ENCODE results near the gene BMP5.

The BMP5 gene

GRCh38 chr6:55882718-55883569 lies 7.6 kb upstream of the BMP5 start:
- DNase-seq (ENCODE audit: low read depth, low spot score): no peak
- H3K4me3 ChIP-seq (ENCODE audit: low read length): no peak overlapping the region

- H3K4me3 ChIP-seq (ENCODE audit: low read length): no peak overlapping the region
- DNase-seq (ENCODE audit: low read depth, low spot score): no peak
Measured at GRCh38 chr6:55877283-55877682, 1.9 kb upstream of the BMP5 start.

- no peak for DNase-seq (ENCODE audit: low read depth, low spot score)
- H3K4me3 ChIP-seq (ENCODE audit: low read length): no peak overlapping the region
Measured at GRCh38 chr6:55874316-55874715, 1.1 kb downstream of the BMP5 start.

- DNase-seq (ENCODE audit: low read depth, low spot score): no peak
- no peak overlapping the region for H3K4me3 ChIP-seq (ENCODE audit: low read length)
Measured at GRCh38 chr6:55872866-55873265, 2.5 kb downstream of the BMP5 start.

- no peak overlapping the region for H3K4me3 ChIP-seq (ENCODE audit: low read length)
- DNase-seq (ENCODE audit: low read depth, low spot score): no peak
Measured at GRCh38 chr6:55870181-55870813, 5.1 kb downstream of the BMP5 start.

GRCh38 chr6:55869674-55870073 lies 5.7 kb downstream of the BMP5 start:
- H3K4me3 ChIP-seq (ENCODE audit: low read length): no peak overlapping the region
- no peak for DNase-seq (ENCODE audit: low read depth, low spot score)

- no peak for DNase-seq (ENCODE audit: low read depth, low spot score)
- H3K4me3 ChIP-seq (ENCODE audit: low read length): no peak overlapping the region
Measured at GRCh38 chr6:55868771-55869479, 6.5 kb downstream of the BMP5 start.

GRCh38 chr6:55868176-55868575 lies 7.2 kb downstream of the BMP5 start:
- H3K4me3 ChIP-seq (ENCODE audit: low read length): no peak overlapping the region
- no peak for DNase-seq (ENCODE audit: low read depth, low spot score)

- H3K4me3 ChIP-seq (ENCODE audit: low read length): no peak overlapping the region
- DNase-seq (ENCODE audit: low read depth, low spot score): no peak
Measured at GRCh38 chr6:55866128-55866527, 9.3 kb downstream of the BMP5 start.

- H3K4me3 ChIP-seq (ENCODE audit: low read length): no peak overlapping the region
Measured at GRCh38 chr6:55853008-55854001, 22.1 kb downstream of the BMP5 start.

GRCh38 chr6:55841341-55841740 lies 34.0 kb downstream of the BMP5 start:
- no peak for DNase-seq (ENCODE audit: low read depth, low spot score)
- H3K4me3 ChIP-seq (ENCODE audit: low read length): no peak overlapping the region

More at GRCh38 chr6:55853008-55854001, 22.1 kb downstream of the BMP5 start:
- DNase-seq (ENCODE audit: low read depth, low spot score): no peak

- DNase-seq (ENCODE audit: low read depth, low spot score): no peak
- H3K4me3 ChIP-seq (ENCODE audit: low read length): no peak overlapping the region
Measured at GRCh38 chr6:55839080-55839479, 36.3 kb downstream of the BMP5 start.

- H3K4me3 ChIP-seq (ENCODE audit: low read length): no peak overlapping the region
- no peak for DNase-seq (ENCODE audit: low read depth, low spot score)
Measured at GRCh38 chr6:55836945-55837344, 38.4 kb downstream of the BMP5 start.

GRCh38 chr6:55836481-55836880 lies 38.9 kb downstream of the BMP5 start:
- H3K4me3 ChIP-seq (ENCODE audit: low read length): no peak overlapping the region
- DNase-seq (ENCODE audit: low read depth, low spot score): no peak

- DNase-seq (ENCODE audit: low read depth, low spot score): no peak
- no peak overlapping the region for H3K4me3 ChIP-seq (ENCODE audit: low read length)
Measured at GRCh38 chr6:55835220-55835619, 40.2 kb downstream of the BMP5 start.

- no peak overlapping the region for H3K4me3 ChIP-seq (ENCODE audit: low read length)
Measured at GRCh38 chr6:55833284-55833683, 42.1 kb downstream of the BMP5 start.

GRCh38 chr6:55827818-55828522 lies 47.4 kb downstream of the BMP5 start:
- no peak overlapping the region for H3K4me3 ChIP-seq (ENCODE audit: low read length)
- DNase-seq (ENCODE audit: low read depth, low spot score): no peak

More at GRCh38 chr6:55833284-55833683, 42.1 kb downstream of the BMP5 start:
- DNase-seq (ENCODE audit: low read depth, low spot score): no peak

GRCh38 chr6:55826941-55827340 lies 48.4 kb downstream of the BMP5 start:
- DNase-seq (ENCODE audit: low read depth, low spot score): no peak
- no peak overlapping the region for H3K4me3 ChIP-seq (ENCODE audit: low read length)
